Neural cell (in vitro differentiated cells): Measurements from ENCODE around the gene UBAC2.

Experiments used
- EP300 ChIP-seq: fragments of 450-650 bp; conservative IDR thresholded peaks from 2 replicates; pipeline ENCODE4 v1.6.1; 2014; ENCODE audit warnings: antibody characterized with exemption, mild to moderate bottlenecking, moderate library complexity; ENCODE audit not compliant: poor library complexity, severe bottlenecking
- EZH2 ChIP-seq: fragments of 200-600, 300-800 bp; shearing (Covaris generic), sonication (generic); IDR thresholded peaks from 2 replicates; pipeline ENCODE4 v1.6.1; 2014; ENCODE audit warnings: antibody characterized with exemption, low read length, borderline replicate concordance, mild to moderate bottlenecking; ENCODE audit not compliant: insufficient read depth, poor library complexity, severe bottlenecking
- RAD21 ChIP-seq: fragments of 450-650 bp; conservative IDR thresholded peaks from 2 replicates; pipeline ENCODE4 v1.6.1; 2014; ENCODE audit warnings: antibody characterized with exemption, mild to moderate bottlenecking, moderate library complexity
- SMC3 ChIP-seq: fragments of 450-650 bp; conservative IDR thresholded peaks from 2 replicates; pipeline ENCODE4 v1.6.1; 2014; ENCODE audit warnings: antibody characterized with exemption, mild to moderate bottlenecking, moderate library complexity; ENCODE audit not compliant: poor library complexity
- TF ChIP-seq, protein P1 (sequence below): fragments of 450-650 bp; IDR thresholded peaks from 2 replicates; pipeline ENCODE4 v1.5.1; 2014; ENCODE audit warnings: antibody characterized with exemption, mild to moderate bottlenecking, moderate library complexity; ENCODE audit not compliant: poor library complexity, severe bottlenecking

DNA sequence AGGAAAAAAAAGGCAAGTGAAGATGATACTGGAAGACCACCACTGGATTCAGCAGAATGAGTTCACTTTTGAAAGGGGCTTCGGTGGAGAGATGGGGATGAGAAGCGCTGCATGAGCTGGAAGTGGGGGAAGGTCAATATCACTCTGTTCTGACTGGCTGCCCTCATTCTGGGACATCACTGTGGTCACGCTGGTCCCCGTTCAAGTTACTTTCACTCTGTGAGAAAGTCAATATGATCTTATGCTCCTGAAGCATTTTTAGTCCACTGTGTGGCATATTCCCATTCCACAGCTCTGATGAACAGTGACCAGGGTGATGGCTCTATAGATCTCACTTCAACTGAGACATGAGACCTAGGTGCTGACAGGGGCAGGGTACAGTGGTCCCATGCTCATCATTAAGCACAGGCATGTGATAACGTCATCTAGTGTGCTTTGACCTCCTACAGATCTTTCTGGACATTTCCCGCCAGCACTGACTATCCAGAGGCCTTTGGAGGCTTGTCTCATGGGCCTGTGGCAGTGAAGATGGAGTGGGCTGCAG is 146.8 kb downstream of the UBAC2 start:
- no peak for TF ChIP-seq RAD21
- TF ChIP-seq, protein P1, sequence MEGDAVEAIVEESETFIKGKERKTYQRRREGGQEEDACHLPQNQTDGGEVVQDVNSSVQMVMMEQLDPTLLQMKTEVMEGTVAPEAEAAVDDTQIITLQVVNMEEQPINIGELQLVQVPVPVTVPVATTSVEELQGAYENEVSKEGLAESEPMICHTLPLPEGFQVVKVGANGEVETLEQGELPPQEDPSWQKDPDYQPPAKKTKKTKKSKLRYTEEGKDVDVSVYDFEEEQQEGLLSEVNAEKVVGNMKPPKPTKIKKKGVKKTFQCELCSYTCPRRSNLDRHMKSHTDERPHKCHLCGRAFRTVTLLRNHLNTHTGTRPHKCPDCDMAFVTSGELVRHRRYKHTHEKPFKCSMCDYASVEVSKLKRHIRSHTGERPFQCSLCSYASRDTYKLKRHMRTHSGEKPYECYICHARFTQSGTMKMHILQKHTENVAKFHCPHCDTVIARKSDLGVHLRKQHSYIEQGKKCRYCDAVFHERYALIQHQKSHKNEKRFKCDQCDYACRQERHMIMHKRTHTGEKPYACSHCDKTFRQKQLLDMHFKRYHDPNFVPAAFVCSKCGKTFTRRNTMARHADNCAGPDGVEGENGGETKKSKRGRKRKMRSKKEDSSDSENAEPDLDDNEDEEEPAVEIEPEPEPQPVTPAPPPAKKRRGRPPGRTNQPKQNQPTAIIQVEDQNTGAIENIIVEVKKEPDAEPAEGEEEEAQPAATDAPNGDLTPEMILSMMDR, result no peak
- no peak for TF ChIP-seq EZH2
- no peak for TF ChIP-seq SMC3
- TF ChIP-seq EP300, result no peak
